ENCODE measurements around the gene SH3BP1. TPM values are rescaled to one million over a fixed set of nuclear protein-coding genes. Genes with fewer than 3 reads are reported as not detected.
A peak's percentile ranks its signal among the peaks of the same experiment; 100 is the strongest.
"Not testable (repeated sequence)": the region's sequence is repeated elsewhere in the genome, so short reads cannot be mapped to it uniquely, and the experiment has no call there.

SH3BP1 gene
- total RNA-seq, 1 donor from 2014 or later: 9.9 TPM

DNA sequence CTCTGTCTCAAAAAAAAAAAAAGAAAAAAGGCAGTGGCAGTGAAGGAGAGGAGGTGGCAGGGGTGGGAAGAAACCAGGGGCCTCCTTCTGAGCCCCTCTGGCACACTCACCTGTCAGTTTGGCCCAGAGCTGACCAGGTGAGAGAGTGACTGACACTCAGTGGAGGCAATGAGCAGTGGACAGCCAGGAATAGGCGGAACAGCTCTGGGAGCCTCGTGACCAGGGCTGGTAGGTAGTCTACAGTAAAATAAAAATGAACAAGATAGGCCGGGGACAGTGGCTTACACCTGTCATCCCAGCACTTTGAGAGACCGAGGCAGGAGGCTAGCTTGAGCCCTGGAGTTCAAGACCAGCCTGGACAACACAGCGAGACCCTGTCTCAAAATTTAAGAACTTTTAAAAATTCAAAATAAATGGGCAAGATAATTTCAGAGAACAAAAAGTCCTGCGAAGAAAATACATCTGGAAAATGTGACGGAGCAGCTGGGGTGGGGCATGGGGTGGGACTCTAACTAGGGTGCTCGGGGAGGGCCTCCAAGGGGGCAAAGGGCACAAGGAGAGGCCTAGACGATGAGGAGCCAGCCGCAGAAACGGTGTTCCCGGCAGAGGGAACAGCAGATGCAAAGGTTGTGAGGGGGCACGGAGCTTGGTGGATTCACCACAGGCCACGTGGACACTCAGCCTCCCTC lies 15.2 kb downstream of the SH3BP1 start:
- H3K27me3 ChIP-seq (ENCODE audit: control insufficient read depth in 3 of 3, insufficient read depth in 3 of 3, low read length in 3 of 3): no peaks in the 10 kb centered on the region
- no peaks in the 10 kb centered on the region for H3K9me3 ChIP-seq (ENCODE audit: control insufficient read depth in 3 of 3, low read length in 3 of 3)
- peaks cover 0 to 3% (median 0%) of the 10 kb centered on the region in 3 donors for H3K36me3 ChIP-seq (ENCODE audit: control insufficient read depth in 3 of 3, insufficient read depth in 3 of 3, low read length in 3 of 3)
- H3K4me3 ChIP-seq (ENCODE audit: low read length in 3 of 3): no peak overlapping the region
- H3K9ac ChIP-seq (ENCODE audit: low read depth in 1 of 3, low read length in 3 of 3): no peak overlapping the region
- no peak overlapping the region for H3K27ac ChIP-seq (ENCODE audit: low read depth, low read length)
- peaks cover 13 to 14% (median 14%) of the 10 kb centered on the region in 3 donors for H3K4me1 ChIP-seq (ENCODE audit: control insufficient read depth in 3 of 3, insufficient read depth in 3 of 3, low read length in 3 of 3)

DNA sequence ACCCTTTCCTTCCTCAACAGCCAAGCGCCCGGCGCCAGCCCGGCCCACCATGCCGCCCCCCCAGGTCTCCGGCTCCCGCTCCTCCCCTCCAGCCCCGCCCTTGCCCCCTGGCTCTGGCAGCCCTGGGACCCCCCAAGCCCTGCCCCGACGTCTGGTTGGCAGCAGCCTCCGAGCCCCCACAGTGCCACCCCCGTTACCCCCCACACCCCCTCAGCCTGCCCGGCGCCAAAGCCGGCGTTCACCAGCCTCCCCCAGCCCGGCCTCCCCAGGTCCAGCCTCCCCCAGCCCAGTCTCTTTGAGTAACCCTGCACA lies 15.7 kb downstream of the SH3BP1 start:
- Histone ChIP-seq H3K27me3 (ENCODE audit: control insufficient read depth in 3 of 3, insufficient read depth in 3 of 3, low read length in 3 of 3) (no peaks in the 10 kb centered on the region), H3K36me3 (ENCODE audit: control insufficient read depth in 3 of 3, insufficient read depth in 3 of 3, low read length in 3 of 3) (peaks cover 0 to 3% (median 0%) of the 10 kb centered on the region in 3 donors), H3K4me1 (ENCODE audit: control insufficient read depth in 3 of 3, insufficient read depth in 3 of 3, low read length in 3 of 3) (peaks cover 18 to 19% (median 19%) of the 10 kb centered on the region in 3 donors), H3K4me3 (ENCODE audit: low read length in 3 of 3) (no peak overlapping the region), H3K27ac (ENCODE audit: low read depth, low read length) (no peak overlapping the region), H3K9me3 (ENCODE audit: control insufficient read depth in 3 of 3, low read length in 3 of 3) (no peaks in the 10 kb centered on the region), H3K9ac (ENCODE audit: low read depth in 1 of 3, low read length in 3 of 3) (no peak overlapping the region)

DNA sequence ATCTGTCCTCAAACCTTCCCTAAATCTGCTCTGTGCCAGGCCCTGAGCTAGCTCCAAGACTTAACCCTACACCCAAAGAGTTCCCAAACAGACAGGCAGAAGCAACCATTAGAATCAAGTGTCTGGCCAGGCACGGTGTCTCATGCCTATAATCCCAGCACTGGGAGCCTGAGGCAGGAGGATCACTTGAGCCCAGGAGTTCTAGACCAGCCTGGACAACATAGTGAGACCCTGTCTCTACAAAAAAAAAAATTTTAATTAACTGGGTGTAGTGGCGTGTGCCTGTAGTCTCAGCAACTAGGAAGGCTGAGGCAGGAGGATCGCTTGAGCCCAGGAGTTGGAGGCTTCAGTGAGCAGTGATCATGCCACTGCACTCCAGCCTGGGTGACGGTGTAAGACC lies 17.1 kb downstream of the SH3BP1 start:
- H3K9me3 ChIP-seq (ENCODE audit: control insufficient read depth in 3 of 3, low read length in 3 of 3); H3K36me3 ChIP-seq (ENCODE audit: control insufficient read depth in 3 of 3, insufficient read depth in 3 of 3, low read length in 3 of 3); H3K4me3 ChIP-seq (ENCODE audit: low read length in 3 of 3); H3K27ac ChIP-seq (ENCODE audit: low read depth, low read length); H3K27me3 ChIP-seq (ENCODE audit: control insufficient read depth in 3 of 3, insufficient read depth in 3 of 3, low read length in 3 of 3): not testable (repeated sequence)
- Histone ChIP-seq H3K9ac (ENCODE audit: low read depth in 1 of 3, low read length in 3 of 3) (peak overlapping the region in 1 of 3 donors; percentile 16), H3K4me1 (ENCODE audit: control insufficient read depth in 3 of 3, insufficient read depth in 3 of 3, low read length in 3 of 3) (peaks cover 32 to 33% (median 33%) of the 10 kb centered on the region in 3 donors)

DNA sequence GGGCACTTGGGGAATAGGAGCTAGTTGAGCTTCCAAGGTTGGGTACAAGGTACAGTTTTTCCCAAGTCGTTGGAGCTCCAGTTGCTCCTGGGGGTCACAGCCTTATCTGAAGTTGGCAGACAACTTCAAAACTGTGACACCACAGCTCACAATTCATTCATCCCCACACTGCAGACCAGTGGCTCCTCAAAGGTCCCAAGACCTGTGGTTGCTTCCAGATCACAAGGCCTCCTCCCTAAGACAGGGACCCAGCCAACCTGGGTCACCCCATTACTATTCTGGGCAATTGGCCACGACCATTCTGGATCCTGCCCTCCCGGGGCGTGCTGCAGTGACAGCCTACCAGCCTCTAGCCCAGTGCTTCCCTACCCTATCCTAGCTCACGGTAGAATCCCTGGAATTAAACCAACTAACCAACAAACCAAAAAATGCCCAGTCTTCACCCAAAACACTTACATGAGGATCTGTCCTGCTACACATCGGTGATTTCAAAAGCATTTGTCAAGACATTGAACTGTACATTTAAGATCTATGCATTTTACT lies 18.2 kb downstream of the SH3BP1 start:
- no peaks in the 10 kb centered on the region for H3K27me3 ChIP-seq (ENCODE audit: control insufficient read depth in 3 of 3, insufficient read depth in 3 of 3, low read length in 3 of 3)
- no peaks in the 10 kb centered on the region for H3K9me3 ChIP-seq (ENCODE audit: control insufficient read depth in 3 of 3, low read length in 3 of 3)
- peak overlapping the region; percentile 68 for H3K27ac ChIP-seq (ENCODE audit: low read depth, low read length)
- H3K36me3 ChIP-seq (ENCODE audit: control insufficient read depth in 3 of 3, insufficient read depth in 3 of 3, low read length in 3 of 3): peaks cover 0 to 3% (median 0%) of the 10 kb centered on the region in 3 donors
- H3K9ac ChIP-seq (ENCODE audit: low read depth in 1 of 3, low read length in 3 of 3): peak overlapping the region; percentile 51 to 90 (median 80)
- peak overlapping the region; percentile 70 to 92 (median 84) for H3K4me3 ChIP-seq (ENCODE audit: low read length in 3 of 3)
- H3K4me1 ChIP-seq (ENCODE audit: control insufficient read depth in 3 of 3, insufficient read depth in 3 of 3, low read length in 3 of 3): peaks cover 38 to 40% (median 39%) of the 10 kb centered on the region in 3 donors

DNA sequence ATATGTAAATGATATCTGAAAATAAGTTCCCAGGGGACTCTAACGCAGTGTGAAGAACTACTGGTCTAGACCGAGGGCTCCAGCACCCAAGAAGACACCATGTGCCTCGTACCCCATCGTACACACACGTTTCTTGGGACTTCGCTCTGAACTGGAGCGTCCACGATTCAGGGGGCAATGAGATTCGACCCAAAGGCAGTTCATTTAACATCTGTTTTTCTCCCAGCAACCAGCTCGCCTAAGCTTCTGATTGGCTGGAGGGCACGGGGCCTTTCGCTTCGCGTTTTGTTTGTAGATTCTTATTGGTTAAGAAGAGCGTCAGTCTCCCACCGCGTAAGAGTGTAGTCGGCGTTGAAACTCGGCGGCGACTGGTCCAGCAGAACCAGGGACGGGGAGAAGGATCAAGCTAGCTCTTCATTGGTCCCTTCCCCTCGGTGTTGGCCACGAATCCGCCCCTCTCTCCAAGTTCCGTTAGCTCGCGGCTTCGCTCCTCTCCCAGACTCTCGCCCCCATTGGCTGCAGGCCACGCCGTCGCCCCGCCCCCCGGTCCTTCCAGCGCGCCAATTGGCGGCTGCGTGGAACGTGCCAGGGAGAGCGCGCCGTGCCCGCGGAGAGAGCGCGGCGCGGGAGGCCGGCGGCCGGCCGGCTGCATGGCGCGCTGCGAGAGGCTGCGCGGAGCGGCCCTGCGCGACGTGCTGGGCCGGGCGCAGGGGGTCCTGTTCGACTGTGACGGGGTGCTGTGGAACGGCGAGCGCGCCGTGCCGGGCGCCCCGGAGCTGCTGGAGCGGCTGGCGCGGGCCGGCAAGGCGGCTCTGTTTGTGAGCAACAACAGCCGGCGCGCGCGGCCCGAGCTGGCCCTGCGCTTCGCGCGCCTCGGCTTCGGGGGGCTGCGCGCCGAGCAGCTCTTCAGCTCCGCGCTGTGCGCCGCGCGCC lies 18.9 kb downstream of the SH3BP1 start, which contains the start of gene PDXP:
Gene PDXP (plus strand): TSS at position 591 of the 933 bp plus-strand sequence. CDS start 60 bp downstream, at position 651.
- peak within 1 kb of the TSS; percentile 68 for H3K27ac ChIP-seq (ENCODE audit: low read depth, low read length)
- H3K27me3 ChIP-seq (ENCODE audit: control insufficient read depth in 3 of 3, insufficient read depth in 3 of 3, low read length in 3 of 3): no peaks in the 10 kb centered on the region
- H3K4me3 ChIP-seq (ENCODE audit: low read length in 3 of 3): peak within 1 kb of the TSS; percentile 83 to 92 (median 84)
- H3K4me1 ChIP-seq (ENCODE audit: control insufficient read depth in 3 of 3, insufficient read depth in 3 of 3, low read length in 3 of 3): peaks cover 39 to 42% (median 40%) of the 10 kb centered on the region in 3 donors
- no peaks in the 10 kb centered on the region for H3K9me3 ChIP-seq (ENCODE audit: control insufficient read depth in 3 of 3, low read length in 3 of 3)
- H3K36me3 ChIP-seq (ENCODE audit: control insufficient read depth in 3 of 3, insufficient read depth in 3 of 3, low read length in 3 of 3): peaks cover 0 to 2% (median 0%) of the 10 kb centered on the region in 3 donors
- peak within 1 kb of the TSS; percentile 72 to 90 (median 88) for H3K9ac ChIP-seq (ENCODE audit: low read depth in 1 of 3, low read length in 3 of 3)

DNA sequence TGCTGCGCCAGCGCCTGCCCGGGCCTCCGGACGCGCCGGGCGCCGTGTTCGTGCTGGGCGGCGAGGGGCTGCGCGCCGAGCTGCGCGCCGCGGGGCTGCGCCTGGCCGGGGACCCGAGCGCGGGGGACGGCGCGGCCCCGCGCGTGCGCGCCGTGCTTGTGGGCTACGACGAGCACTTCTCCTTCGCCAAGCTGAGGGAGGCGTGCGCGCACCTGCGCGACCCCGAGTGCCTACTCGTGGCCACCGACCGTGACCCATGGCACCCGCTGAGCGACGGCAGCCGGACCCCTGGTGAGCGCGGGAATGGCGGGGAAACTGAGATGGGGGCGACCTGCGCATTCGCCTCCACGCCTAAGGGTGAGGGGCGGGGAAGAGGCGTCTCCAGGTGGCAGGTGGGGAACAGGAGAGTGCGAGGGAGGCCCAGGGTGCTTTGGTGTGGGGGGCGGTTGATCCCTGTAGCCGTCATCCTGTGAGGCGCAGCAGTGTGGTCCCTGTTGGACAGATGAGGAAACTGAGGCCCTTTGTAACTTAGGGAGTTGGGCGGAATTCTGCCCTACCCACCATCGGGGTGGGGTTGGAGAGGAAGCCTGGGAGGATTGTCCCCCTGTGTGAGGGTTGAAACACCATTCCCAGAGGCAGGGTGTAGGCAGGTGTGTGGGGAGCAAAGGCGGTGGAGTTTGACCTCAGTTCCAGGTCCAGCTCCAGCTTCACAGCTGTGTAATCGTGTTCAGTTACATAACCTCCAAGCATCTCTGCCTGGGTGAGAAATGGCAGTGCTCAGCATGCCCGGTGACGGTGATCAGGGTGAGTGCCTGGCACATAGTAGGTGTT lies 19.8 kb downstream of the SH3BP1 start:
- peak overlapping the region; percentile 40 for H3K27ac ChIP-seq (ENCODE audit: low read depth, low read length)
- no peaks in the 10 kb centered on the region for H3K36me3 ChIP-seq (ENCODE audit: control insufficient read depth in 3 of 3, insufficient read depth in 3 of 3, low read length in 3 of 3)
- peaks cover 41 to 45% (median 43%) of the 10 kb centered on the region in 3 donors for H3K4me1 ChIP-seq (ENCODE audit: control insufficient read depth in 3 of 3, insufficient read depth in 3 of 3, low read length in 3 of 3)
- H3K9me3 ChIP-seq (ENCODE audit: control insufficient read depth in 3 of 3, low read length in 3 of 3): no peaks in the 10 kb centered on the region
- H3K9ac ChIP-seq (ENCODE audit: low read depth in 1 of 3, low read length in 3 of 3): peak overlapping the region; percentile 23 to 88 (median 72)
- peak overlapping the region; percentile 49 to 83 (median 83) for H3K4me3 ChIP-seq (ENCODE audit: low read length in 3 of 3)
- no peaks in the 10 kb centered on the region for H3K27me3 ChIP-seq (ENCODE audit: control insufficient read depth in 3 of 3, insufficient read depth in 3 of 3, low read length in 3 of 3)

DNA sequence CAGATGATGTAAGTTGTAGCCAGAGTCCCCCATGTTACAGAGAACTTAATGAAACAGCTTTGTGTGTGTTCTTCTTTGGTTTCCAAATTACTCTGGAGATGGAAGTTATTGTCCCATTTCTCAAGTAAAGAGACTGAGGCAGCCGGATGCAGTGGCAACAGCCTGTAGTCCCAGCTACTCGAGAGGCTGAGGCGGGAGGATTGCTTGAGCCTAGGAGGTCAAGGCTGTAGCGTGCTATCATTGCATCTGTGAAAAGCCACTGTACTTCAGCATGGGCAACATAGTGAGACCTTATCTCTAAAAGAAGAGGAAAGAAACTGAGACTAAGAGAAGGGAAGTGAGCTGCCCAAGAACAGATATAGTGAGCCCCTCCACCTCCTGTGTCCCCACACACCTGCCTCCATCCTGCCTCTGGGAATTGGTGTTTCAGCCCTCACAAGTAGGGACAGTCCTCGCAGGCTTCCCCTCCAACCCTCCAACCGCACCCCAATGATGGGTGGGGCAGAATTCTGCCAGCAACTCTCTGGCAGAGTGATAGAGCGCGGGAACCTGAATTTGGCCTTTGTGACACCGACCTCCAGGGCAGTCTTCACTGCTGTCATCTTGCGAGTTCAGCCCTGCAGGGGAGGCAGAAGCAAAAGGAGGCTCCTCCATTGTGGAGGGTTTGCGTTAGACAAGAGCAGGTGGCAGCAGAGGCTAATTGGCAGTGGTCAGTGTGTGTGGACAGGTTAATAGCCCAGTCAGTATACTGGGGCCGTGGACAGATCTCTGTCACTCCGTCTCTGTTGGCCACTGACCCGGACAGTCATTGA lies 20.6 kb downstream of the SH3BP1 start:
- H3K4me3 ChIP-seq (ENCODE audit: low read length in 3 of 3): peak overlapping the region; percentile 49 to 83 (median 83)
- peak overlapping the region; percentile 23 to 88 (median 72) for H3K9ac ChIP-seq (ENCODE audit: low read depth in 1 of 3, low read length in 3 of 3)
- peaks cover 48 to 53% (median 51%) of the 10 kb centered on the region in 3 donors for H3K4me1 ChIP-seq (ENCODE audit: control insufficient read depth in 3 of 3, insufficient read depth in 3 of 3, low read length in 3 of 3)
- H3K36me3 ChIP-seq (ENCODE audit: control insufficient read depth in 3 of 3, insufficient read depth in 3 of 3, low read length in 3 of 3): no peaks in the 10 kb centered on the region
- H3K27ac ChIP-seq (ENCODE audit: low read depth, low read length): peak overlapping the region; percentile 64
- H3K27me3 ChIP-seq (ENCODE audit: control insufficient read depth in 3 of 3, insufficient read depth in 3 of 3, low read length in 3 of 3): no peaks in the 10 kb centered on the region
- H3K9me3 ChIP-seq (ENCODE audit: control insufficient read depth in 3 of 3, low read length in 3 of 3): no peaks in the 10 kb centered on the region

DNA sequence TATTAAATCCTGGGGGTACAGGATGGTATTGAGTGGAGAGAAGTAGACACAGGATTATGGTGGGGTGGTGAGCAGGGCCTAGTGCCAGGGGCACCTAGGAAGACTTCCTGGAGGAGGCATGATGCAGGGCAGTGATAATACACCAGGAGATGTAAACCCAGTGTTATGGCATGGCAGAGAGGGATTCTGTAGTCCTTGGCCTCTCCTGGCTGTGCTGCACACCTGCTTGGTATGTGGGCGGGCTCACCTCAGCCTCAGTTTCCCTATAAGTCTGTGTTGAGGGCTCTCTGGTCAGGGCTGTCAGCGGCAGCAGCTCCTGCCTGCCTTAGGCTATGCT lies 21.2 kb downstream of the SH3BP1 start:
- no peaks in the 10 kb centered on the region for H3K9me3 ChIP-seq (ENCODE audit: control insufficient read depth in 3 of 3, low read length in 3 of 3)
- H3K27me3 ChIP-seq (ENCODE audit: control insufficient read depth in 3 of 3, insufficient read depth in 3 of 3, low read length in 3 of 3): no peaks in the 10 kb centered on the region
- peak overlapping the region; percentile 64 for H3K27ac ChIP-seq (ENCODE audit: low read depth, low read length)
- peaks cover 0 to 4% (median 2%) of the 10 kb centered on the region in 3 donors for H3K36me3 ChIP-seq (ENCODE audit: control insufficient read depth in 3 of 3, insufficient read depth in 3 of 3, low read length in 3 of 3)
- peak overlapping the region; percentile 16 to 88 (median 39) for H3K9ac ChIP-seq (ENCODE audit: low read depth in 1 of 3, low read length in 3 of 3)
- peaks cover 50 to 57% (median 55%) of the 10 kb centered on the region in 3 donors for H3K4me1 ChIP-seq (ENCODE audit: control insufficient read depth in 3 of 3, insufficient read depth in 3 of 3, low read length in 3 of 3)
- H3K4me3 ChIP-seq (ENCODE audit: low read length in 3 of 3): peak overlapping the region; percentile 11 to 49 (median 45)
